ENCODE data around the gene CLECL1.
A peak's percentile ranks its signal among the peaks of the same experiment; 100 is the strongest.

Gene CLECL1

GRCh38 chr12:9732921-9733461 is at the start of gene CLECL1:
CLECL1 (minus strand) TSS chr12:9733097.
- H3K36me3 ChIP-seq (replicated peaks; ENCODE audit: low read depth, low read length) = peaks cover 33% of the 10 kb centered on the region
- H3K9me3 ChIP-seq (ENCODE audit: insufficient read depth, low read length) = no peaks in the 10 kb centered on the region
- H3K79me2 ChIP-seq (ENCODE audit: low read length) = peaks cover 88% of the 10 kb centered on the region
- H4K20me1 ChIP-seq (ENCODE audit: insufficient read depth, low read length) = no peaks in the 10 kb centered on the region
- no peak for TF ChIP-seq CTCF (IDR thresholded peaks at IDR 0.05; ENCODE audit: low read depth, low read length)
- no peak for TF ChIP-seq EZH2phosphoT487 (IDR thresholded peaks at IDR 0.05; ENCODE audit: low read depth)
- H3K4me2 ChIP-seq (ENCODE audit: low read length) = peak within 1 kb of the TSS; percentile 95
- peak within 1 kb of the TSS; percentile 93 for H3K4me3 ChIP-seq (ENCODE audit: low read length)
- H3K27ac ChIP-seq (ENCODE audit: low read length) = peak within 1 kb of the TSS; percentile 97
- no peaks in the 10 kb centered on the region for H3K27me3 ChIP-seq (ENCODE audit: low read depth, low read length)
- H2AFZ ChIP-seq (ENCODE audit: low read depth, low read length) = no peak within 1 kb of the TSS
- peak within 1 kb of the TSS; percentile 95 for H3K9ac ChIP-seq (ENCODE audit: low read length)
- peaks cover 38% of the 10 kb centered on the region for H3K4me1 ChIP-seq (ENCODE audit: low read length)

GRCh38 chr12:9781360-9781759 is 48.5 kb upstream of the CLECL1 start:
- H3K36me3 ChIP-seq (replicated peaks; ENCODE audit: low read depth, low read length) = no peaks in the 10 kb centered on the region
- TF ChIP-seq CTCF (IDR thresholded peaks at IDR 0.05; ENCODE audit: low read depth, low read length) (no peak), EZH2phosphoT487 (IDR thresholded peaks at IDR 0.05; ENCODE audit: low read depth) (no peak)
- no peaks in the 10 kb centered on the region for H3K79me2 ChIP-seq (ENCODE audit: low read length)
- H2AFZ ChIP-seq (ENCODE audit: low read depth, low read length) = no peak overlapping the region
- peaks cover 6% of the 10 kb centered on the region for H3K4me1 ChIP-seq (ENCODE audit: low read length)
- H3K9me3 ChIP-seq (ENCODE audit: insufficient read depth, low read length) = no peaks in the 10 kb centered on the region
- H4K20me1 ChIP-seq (ENCODE audit: insufficient read depth, low read length) = no peaks in the 10 kb centered on the region
- H3K4me3 ChIP-seq (ENCODE audit: low read length) = no peak overlapping the region
- H3K27ac ChIP-seq (ENCODE audit: low read length) = no peak overlapping the region
- no peak overlapping the region for H3K4me2 ChIP-seq (ENCODE audit: low read length)
- H3K9ac ChIP-seq (ENCODE audit: low read length) = no peak overlapping the region
- no peaks in the 10 kb centered on the region for H3K27me3 ChIP-seq (ENCODE audit: low read depth, low read length)

GRCh38 chr12:9779209-9779608 is 46.3 kb upstream of the CLECL1 start:
- peaks cover 6% of the 10 kb centered on the region for H3K4me1 ChIP-seq (ENCODE audit: low read length)
- H3K4me2 ChIP-seq (ENCODE audit: low read length) = no peak overlapping the region
- H3K27me3 ChIP-seq (ENCODE audit: low read depth, low read length) = no peaks in the 10 kb centered on the region
- H3K4me3 ChIP-seq (ENCODE audit: low read length) = no peak overlapping the region
- no peaks in the 10 kb centered on the region for H3K9me3 ChIP-seq (ENCODE audit: insufficient read depth, low read length)
- no peaks in the 10 kb centered on the region for H4K20me1 ChIP-seq (ENCODE audit: insufficient read depth, low read length)
- no peaks in the 10 kb centered on the region for H3K36me3 ChIP-seq (replicated peaks; ENCODE audit: low read depth, low read length)
- H3K79me2 ChIP-seq (ENCODE audit: low read length) = no peaks in the 10 kb centered on the region
- no peak overlapping the region for H2AFZ ChIP-seq (ENCODE audit: low read depth, low read length)
- no peak overlapping the region for H3K27ac ChIP-seq (ENCODE audit: low read length)
- TF ChIP-seq CTCF (IDR thresholded peaks at IDR 0.05; ENCODE audit: low read depth, low read length) (no peak), EZH2phosphoT487 (IDR thresholded peaks at IDR 0.05; ENCODE audit: low read depth) (no peak)
- H3K9ac ChIP-seq (ENCODE audit: low read length) = no peak overlapping the region

GRCh38 chr12:9776781-9777180 is 43.9 kb upstream of the CLECL1 start:
- TF ChIP-seq EZH2phosphoT487 (IDR thresholded peaks at IDR 0.05; ENCODE audit: low read depth) (no peak), CTCF (IDR thresholded peaks at IDR 0.05; ENCODE audit: low read depth, low read length) (no peak)
- H3K4me2 ChIP-seq (ENCODE audit: low read length) = no peak overlapping the region
- no peak overlapping the region for H3K27ac ChIP-seq (ENCODE audit: low read length)

More at GRCh38 chr12:9776781-9777180, 43.9 kb upstream of the CLECL1 start:
- Histone ChIP-seq H3K27me3 (ENCODE audit: low read depth, low read length) (no peaks in the 10 kb centered on the region), H3K9me3 (ENCODE audit: insufficient read depth, low read length) (no peaks in the 10 kb centered on the region), H3K4me3 (ENCODE audit: low read length) (no peak overlapping the region), H3K9ac (ENCODE audit: low read length) (no peak overlapping the region), H3K36me3 (replicated peaks; ENCODE audit: low read depth, low read length) (no peaks in the 10 kb centered on the region), H2AFZ (ENCODE audit: low read depth, low read length) (no peak overlapping the region), H4K20me1 (ENCODE audit: insufficient read depth, low read length) (no peaks in the 10 kb centered on the region), H3K79me2 (ENCODE audit: low read length) (no peaks in the 10 kb centered on the region), H3K4me1 (ENCODE audit: low read length) (peaks cover 6% of the 10 kb centered on the region)

Data from OCI-LY3 (cell line).